CD14-positive monocyte (primary cell): ENCODE measurements around the gene SOCS2. TPM values are rescaled to one million over a fixed set of nuclear protein-coding genes. Genes with fewer than 3 reads are reported as not detected.

ENCODE experiments used
- DNase-seq, 3 donors: peaks; one replicate each; pipeline ENCODE4 v3.0.0-alpha.2; 2011 to 2022
- H2AFZ ChIP-seq: 2 replicates; pipeline ENCODE4 v1.6.0; 2012; ENCODE audit warnings: mild to moderate bottlenecking, low read depth, low read length, inconsistent platforms; ENCODE audit not compliant: insufficient read depth, poor library complexity, severe bottlenecking
- H3K27ac ChIP-seq, 2 donors: 1 replicate in 1 of 2; 2 replicates in 1 of 2; pipeline ENCODE4 v1.5.1; 2012 to 2013; ENCODE audit warnings: low read length in 2 of 2, control low read depth in 1 of 2, inconsistent platforms in 1 of 2, low read depth in 1 of 2, mild to moderate bottlenecking in 1 of 2
- H3K27me3 ChIP-seq, 2 donors: one replicate each; pipeline versions ENCODE4 v1.6.0 to v1.6.1; 2011 to 2013; ENCODE audit warnings: low read length in 2 of 2; ENCODE audit not compliant: control insufficient read depth in 2 of 2, insufficient read depth in 2 of 2
- H3K36me3 ChIP-seq, 2 donors: replicated peaks in 1 of 2; 1 replicate in 1 of 2; 2 replicates in 1 of 2; pipeline versions ENCODE4 v1.5.1 to v1.6.1; 2012 to 2013; ENCODE audit warnings: low read length in 2 of 2, control low read depth in 1 of 2, inconsistent platforms in 1 of 2, mild to moderate bottlenecking in 1 of 2; ENCODE audit not compliant: insufficient read depth in 2 of 2, control insufficient read depth in 1 of 2
- H3K4me1 ChIP-seq, 2 donors: 1 replicate in 1 of 2; 2 replicates in 1 of 2; pipeline versions ENCODE4 v1.5.1 to v1.6.1; 2012 to 2013; ENCODE audit warnings: low read length in 2 of 2, control low read depth in 1 of 2, inconsistent platforms in 1 of 2, mild to moderate bottlenecking in 1 of 2, moderate library complexity in 1 of 2; ENCODE audit not compliant: insufficient read depth in 2 of 2, control insufficient read depth in 1 of 2
- H3K4me2 ChIP-seq: replicated peaks from 2 replicates; pipeline ENCODE3; 2012; ENCODE audit warnings: low read length, moderate library complexity, mild to moderate bottlenecking; ENCODE audit not compliant: poor library complexity, severe bottlenecking; ENCODE audit errors: extremely low read depth
- H3K4me3 ChIP-seq, 3 experiments: fragments of 200-600 bp in 1 of 3; sonication (generic) in 1 of 3; replicated peaks in 1 of 3; 1 replicate in 2 of 3; 2 replicates in 1 of 3; pipeline ENCODE4 v1.5.1; 2011 to 2013; ENCODE audit warnings: low read length in 3 of 3, mild to moderate bottlenecking in 3 of 3, control low read depth in 2 of 3, low read depth in 2 of 3, inconsistent platforms in 1 of 3, moderate library complexity in 1 of 3
- H3K79me2 ChIP-seq: 2 replicates; pipeline ENCODE4 v1.6.0; 2012; ENCODE audit warnings: mild to moderate bottlenecking, control low read depth, inconsistent platforms, low read length, moderate library complexity; ENCODE audit not compliant: insufficient read depth
- H3K9ac ChIP-seq: 2 replicates; pipeline ENCODE4 v1.6.0; 2017; ENCODE audit warnings: low read length, mild to moderate bottlenecking; ENCODE audit not compliant: insufficient read depth, poor library complexity, severe bottlenecking
- H3K9me3 ChIP-seq, 2 donors: replicated peaks in 1 of 2; 1 replicate in 1 of 2; 2 replicates in 1 of 2; pipeline versions ENCODE4 v1.5.1 to v1.6.1; 2012 to 2013; ENCODE audit warnings: low read length in 2 of 2, control low read depth in 1 of 2; ENCODE audit not compliant: control insufficient read depth in 1 of 2, insufficient read depth in 1 of 2
- H4K20me1 ChIP-seq: 2 replicates; pipeline ENCODE4 v1.6.0; 2012; ENCODE audit warnings: mild to moderate bottlenecking, low read length, control low read depth, moderate library complexity; ENCODE audit not compliant: insufficient read depth
- H3K27ac Mint-ChIP-seq, 7 donors: one replicate each; pipeline ENCODE4 v1.8.0; 2020; ENCODE audit warnings: mild to moderate bottlenecking in 7 of 7, mixed read lengths in 7 of 7, moderate library complexity in 6 of 7, inconsistent platforms in 2 of 7
- H3K27me3 Mint-ChIP-seq, 3 donors: one replicate each; pipeline ENCODE4 v1.8.0; 2021 to 2022; ENCODE audit warnings: low read depth in 3 of 3, mild to moderate bottlenecking in 3 of 3, mixed read lengths in 3 of 3, moderate library complexity in 3 of 3, inconsistent platforms in 1 of 3
- H3K36me3 Mint-ChIP-seq, 2 donors: one replicate each; pipeline ENCODE4 v1.8.0; 2020; ENCODE audit warnings: mixed read lengths in 2 of 2, inconsistent platforms in 1 of 2, mild to moderate bottlenecking in 1 of 2
- H3K4me1 Mint-ChIP-seq: one replicate; pipeline ENCODE4 v1.8.0; 2020; ENCODE audit warnings: mild to moderate bottlenecking, mixed read lengths
- H3K4me3 Mint-ChIP-seq, 2 donors: one replicate each; pipeline ENCODE4 v1.8.0; 2020; ENCODE audit warnings: mild to moderate bottlenecking in 2 of 2, mixed read lengths in 2 of 2, moderate library complexity in 1 of 2
- H3K9me3 Mint-ChIP-seq, 7 donors: one replicate each; pipeline ENCODE4 v1.8.0; 2020 to 2022; ENCODE audit warnings: mixed read lengths in 7 of 7, mild to moderate bottlenecking in 6 of 7, moderate library complexity in 6 of 7, inconsistent platforms in 2 of 7
- WGBS: methylation state at CpG from one replicate; pipeline ENCODE4 v1.1.5; 2013; ENCODE audit warnings: missing lambda C conversion rate; ENCODE audit not compliant: insufficient coverage; 5-methylcytosine and 5-hydroxymethylcytosine counted together
- intact Hi-C, 2 donors: fragments of 100-400 bp; cut with micrococcal nuclease; formaldehyde crosslinking; loops; one replicate each; pipeline versions ENCODE4 v1.15.0 to v1.15.1; 2023
- polyA plus RNA-seq, 3 donors: library from polyadenylated mRNA; depleted of rRNA in 1 of 3; unstranded in 2 of 3; stranded (reverse) in 1 of 3; fragments of 300-500 nt in 2 of 3; fragments of >200 nt in 1 of 3; fragmentation: Illumina TruSeq in 2 of 3; gene quantifications; 1 replicate in 2 of 3; 2 replicates in 1 of 3; pipeline ENCODE4 v1.2.3, GENCODE V29; 2012 to 2021
- TF ChIP-seq, protein P1 (sequence below): fragments of 200-600 bp; IDR thresholded peaks from one replicate; pipeline ENCODE4 v1.8.0; 2022; ENCODE audit warnings: antibody characterized with exemption, mild to moderate bottlenecking

Gene SOCS2
- polyA plus RNA-seq, 3 donors = 0.18 to 0.91 (median 0.22) TPM

DNA sequence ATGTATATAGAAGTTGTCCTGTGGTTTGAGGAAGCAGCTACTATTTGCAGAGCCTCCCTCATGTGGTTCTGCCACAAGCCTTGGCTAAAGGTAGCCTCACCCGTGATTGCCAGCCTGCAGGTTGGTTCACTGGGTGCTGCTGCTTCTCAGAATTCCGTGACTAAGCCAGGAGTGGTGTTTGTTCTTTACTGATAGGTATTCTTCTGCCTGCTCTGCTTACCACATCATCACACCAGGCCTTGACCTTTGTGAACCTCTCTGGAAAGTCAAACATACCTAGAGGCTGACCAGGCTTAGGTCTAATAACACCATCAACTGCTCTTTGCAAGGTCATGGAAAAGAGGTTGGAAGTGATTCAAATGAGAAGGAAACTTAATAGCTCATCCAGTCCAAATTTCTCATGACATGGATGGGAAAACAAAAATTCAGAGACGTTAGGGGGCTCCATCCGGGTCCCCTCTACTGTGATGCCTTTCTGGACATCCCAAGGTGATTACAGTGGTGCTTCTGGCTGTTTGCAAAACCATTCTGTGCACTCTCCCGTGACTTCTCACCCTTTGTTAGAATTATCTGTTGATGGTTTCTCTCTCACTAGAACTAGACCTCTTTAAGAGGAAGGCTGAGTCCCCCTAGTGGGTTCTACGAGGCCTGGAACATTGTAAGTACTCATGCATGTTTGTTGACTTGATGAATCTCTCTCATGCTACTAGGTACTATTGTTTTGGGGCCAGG, 8.5 kb upstream of the SOCS2 start:
- TF ChIP-seq, protein P1, sequence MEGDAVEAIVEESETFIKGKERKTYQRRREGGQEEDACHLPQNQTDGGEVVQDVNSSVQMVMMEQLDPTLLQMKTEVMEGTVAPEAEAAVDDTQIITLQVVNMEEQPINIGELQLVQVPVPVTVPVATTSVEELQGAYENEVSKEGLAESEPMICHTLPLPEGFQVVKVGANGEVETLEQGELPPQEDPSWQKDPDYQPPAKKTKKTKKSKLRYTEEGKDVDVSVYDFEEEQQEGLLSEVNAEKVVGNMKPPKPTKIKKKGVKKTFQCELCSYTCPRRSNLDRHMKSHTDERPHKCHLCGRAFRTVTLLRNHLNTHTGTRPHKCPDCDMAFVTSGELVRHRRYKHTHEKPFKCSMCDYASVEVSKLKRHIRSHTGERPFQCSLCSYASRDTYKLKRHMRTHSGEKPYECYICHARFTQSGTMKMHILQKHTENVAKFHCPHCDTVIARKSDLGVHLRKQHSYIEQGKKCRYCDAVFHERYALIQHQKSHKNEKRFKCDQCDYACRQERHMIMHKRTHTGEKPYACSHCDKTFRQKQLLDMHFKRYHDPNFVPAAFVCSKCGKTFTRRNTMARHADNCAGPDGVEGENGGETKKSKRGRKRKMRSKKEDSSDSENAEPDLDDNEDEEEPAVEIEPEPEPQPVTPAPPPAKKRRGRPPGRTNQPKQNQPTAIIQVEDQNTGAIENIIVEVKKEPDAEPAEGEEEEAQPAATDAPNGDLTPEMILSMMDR = no peak
- H3K27me3 Mint-ChIP-seq = peaks cover 19 to 23% (median 21%) of the 10 kb centered on the region in 3 donors
- Histone ChIP-seq H3K27me3 (peaks cover 0 to 15% of the 10 kb centered on the region in 2 donors), H3K4me1 (no peaks in the 10 kb centered on the region), H3K27ac (no peak overlapping the region), H3K79me2 (no peaks in the 10 kb centered on the region), H3K4me3 (no peak overlapping the region), H4K20me1 (no peaks in the 10 kb centered on the region), H2AFZ (no peak overlapping the region), H3K36me3 (no peaks in the 10 kb centered on the region), H3K9ac (no peak overlapping the region), H3K9me3 (peaks cover 0 to under 1% of the 10 kb centered on the region in 2 donors), H3K4me2 (no peak overlapping the region)
- H3K36me3 Mint-ChIP-seq = no peaks in the 10 kb centered on the region
- intact Hi-C loops = no loop called here
- H3K4me3 Mint-ChIP-seq = no peak overlapping the region
- peaks cover 1% of the 10 kb centered on the region for H3K4me1 Mint-ChIP-seq
- no peak overlapping the region for H3K27ac Mint-ChIP-seq
- H3K9me3 Mint-ChIP-seq = peaks cover under 1 to 10% (median 5%) of the 10 kb centered on the region in 7 donors
- WGBS = 40% methylated on average over 2 of the region's 6 CpGs
- DNase-seq = no peak

DNA sequence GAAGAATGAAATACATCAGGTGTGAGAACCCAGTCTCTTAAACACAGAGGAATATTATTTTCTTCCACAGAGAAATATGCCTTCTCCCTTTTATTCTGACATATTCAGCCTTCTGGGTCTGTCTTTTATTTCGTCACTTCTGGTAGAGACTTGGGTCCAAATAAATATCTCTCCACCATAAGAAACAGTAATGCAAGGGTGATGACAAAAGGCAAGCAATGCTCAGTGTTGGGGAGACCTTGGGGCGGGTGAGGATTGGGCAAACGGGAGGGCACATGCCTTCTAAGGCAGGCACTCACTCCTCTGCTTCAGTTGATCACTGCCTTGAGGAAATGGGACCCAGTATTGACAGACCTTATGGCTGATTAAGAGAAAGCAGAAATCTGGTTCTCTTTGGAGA, 6.7 kb upstream of the SOCS2 start:
- Histone ChIP-seq H4K20me1 (peaks cover 7% of the 10 kb centered on the region), H3K27ac (no peak overlapping the region), H3K9me3 (no peaks in the 10 kb centered on the region), H3K4me2 (no peak overlapping the region), H3K27me3 (peaks cover 5 to 28% of the 10 kb centered on the region in 2 donors), H3K4me1 (peaks cover 11 to 14% of the 10 kb centered on the region in 2 donors), H3K9ac (no peak overlapping the region), H3K36me3 (no peaks in the 10 kb centered on the region), H2AFZ (no peak overlapping the region), H3K4me3 (no peak overlapping the region), H3K79me2 (no peaks in the 10 kb centered on the region)
- peaks cover 28 to 38% (median 30%) of the 10 kb centered on the region in 3 donors for H3K27me3 Mint-ChIP-seq
- TF ChIP-seq, protein P1 = no peak
- 92% methylated on average over 2 of the region's 3 CpGs for WGBS
- H3K27ac Mint-ChIP-seq = no peak overlapping the region
- peaks cover 10% of the 10 kb centered on the region for H3K4me1 Mint-ChIP-seq
- H3K4me3 Mint-ChIP-seq = no peak overlapping the region
- no peaks in the 10 kb centered on the region for H3K36me3 Mint-ChIP-seq
- peaks cover 0 to 3% (median 0%) of the 10 kb centered on the region in 7 donors for H3K9me3 Mint-ChIP-seq
- no peak for DNase-seq
- intact Hi-C loops = loop anchor here in 1 of 2 donors (5.0 kb wide), 1 partner anchor 117 kb away; no protein-coding TSS in a partner anchor
